SK-N-DZ (cell line): ENCODE measurements around the gene TMC5. TPM values are rescaled to one million over a fixed set of nuclear protein-coding genes. Genes with fewer than 3 reads are reported as not detected.
"Not testable (repeated sequence)": the region's sequence is repeated elsewhere in the genome, so short reads cannot be mapped to it uniquely, and the experiment has no call there.

ENCODE experiments used
- DNase-seq: peaks from one replicate; pipeline ENCODE4 v3.0.0-alpha.2; 2015; ENCODE audit warnings: low spot score
- polyA plus RNA-seq, 2 experiments: library from polyadenylated mRNA; depleted of rRNA; stranded (reverse); fragments of >200 nt; gene quantifications; 2 replicates each; pipeline ENCODE4 v1.2.3, GENCODE V29; 2014

TMC5 gene
- 0.15 and 0.27 TPM in 2 replicates for polyA plus RNA-seq (2014; cell fraction: cytosol; rRNA removed)
- 0.14 and 0.28 TPM in 2 replicates for polyA plus RNA-seq (2014; cell fraction: nucleus; rRNA removed)

DNA sequence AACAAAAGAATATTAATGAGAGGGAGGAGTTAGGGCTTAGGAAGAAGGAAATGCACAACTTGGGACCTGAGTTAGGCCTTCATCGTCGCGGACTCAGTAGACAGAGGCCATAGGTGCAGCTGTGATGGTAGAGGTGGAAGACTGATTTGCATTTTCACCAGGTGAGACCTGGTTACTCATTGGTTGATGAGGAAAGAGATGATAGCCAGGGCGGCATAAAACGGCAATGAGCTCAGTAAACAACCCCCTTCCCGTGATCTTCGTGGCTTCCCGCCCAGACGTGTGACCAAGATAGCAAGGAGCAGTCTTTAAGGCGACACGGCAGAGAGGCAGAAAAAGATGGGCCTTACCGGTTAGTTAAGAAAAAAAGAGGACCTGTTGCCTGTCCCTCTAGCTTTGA is at the start of gene TMC5:
TMC5 (plus strand) TSS at position 244 of the 400 bp plus-strand sequence. CDS start 22,156 bp downstream, outside the sequence.
- no peak for DNase-seq

GRCh38 chr16:19372541-19372940 is 45.1 kb upstream of the TMC5 start:
- not testable (repeated sequence) for DNase-seq

GRCh38 chr16:19374402-19374801 is 43.3 kb upstream of the TMC5 start:
- DNase-seq = no peak

DNA sequence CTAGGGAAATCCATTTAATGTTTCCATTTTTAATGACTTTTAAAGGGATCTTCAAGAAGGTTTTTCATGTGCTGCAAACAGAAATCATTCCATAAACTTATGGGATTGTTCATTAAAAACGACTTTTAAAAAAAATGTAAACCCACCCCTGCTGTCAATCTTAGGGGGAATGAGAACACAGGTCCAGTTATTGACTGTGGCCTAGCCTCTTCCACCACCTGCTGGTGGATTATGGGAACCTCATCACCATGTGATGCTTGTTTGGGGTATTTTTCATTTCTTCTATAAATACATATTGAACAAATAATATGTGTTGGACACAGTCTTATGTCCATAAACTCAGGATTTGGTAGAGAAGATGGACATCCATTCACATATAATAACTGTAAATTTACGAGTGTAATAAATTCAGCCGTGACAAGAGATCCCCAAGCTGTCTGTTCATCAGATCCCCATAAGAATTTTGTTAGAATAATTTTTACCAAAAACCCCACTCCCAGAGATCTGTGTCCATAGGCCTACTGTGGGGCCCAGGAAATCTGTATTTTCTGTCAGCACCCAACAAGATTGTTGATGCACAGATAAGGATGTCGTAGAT is 42.0 kb upstream of the TMC5 start:
- peak; percentile 67 for DNase-seq

DNA sequence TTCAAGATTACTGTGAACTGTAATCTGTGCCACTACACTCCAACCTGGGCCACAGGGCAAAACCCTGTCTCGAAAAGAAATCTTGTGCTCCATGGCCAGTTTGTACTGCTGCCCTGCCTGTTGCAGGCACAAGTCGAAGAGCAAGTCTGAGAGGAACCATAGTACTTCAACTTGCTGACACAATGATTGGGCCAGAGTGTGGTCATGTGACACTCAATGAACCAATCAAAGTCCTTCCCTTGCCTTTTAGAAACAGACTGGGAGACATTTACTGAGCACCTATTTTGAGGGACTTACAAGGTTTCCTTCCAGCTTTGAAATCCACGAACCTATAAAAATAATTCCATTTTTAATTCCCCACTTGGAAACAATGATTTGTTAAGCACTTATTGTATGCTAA is 39.8 kb upstream of the TMC5 start:
- no peak for DNase-seq

GRCh38 chr16:19378511-19378910 is 39.2 kb upstream of the TMC5 start:
- DNase-seq = no peak

GRCh38 chr16:19379838-19380237 is 37.8 kb upstream of the TMC5 start:
- DNase-seq = no peak

DNA sequence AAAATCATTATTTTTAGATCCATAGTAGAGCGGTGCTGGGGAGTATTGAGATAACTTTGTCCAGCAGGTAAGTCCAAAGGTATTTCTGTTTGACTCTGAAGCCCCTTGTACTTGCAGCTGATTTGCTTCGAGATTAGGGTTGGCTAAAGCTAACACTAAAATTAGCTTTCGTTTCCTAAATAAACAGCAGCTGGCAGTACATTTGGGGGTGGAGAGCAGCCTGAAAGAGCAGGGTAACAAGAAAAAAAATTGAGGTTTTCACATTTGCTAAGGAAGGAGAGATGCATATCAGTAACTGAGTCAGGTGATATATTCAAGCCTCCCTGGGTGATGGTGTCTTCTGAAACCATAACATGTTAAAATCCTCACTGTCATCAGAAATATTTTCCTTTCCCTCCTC is 37.4 kb upstream of the TMC5 start:
- DNase-seq = no peak

- DNase-seq = no peak
Observed at GRCh38 chr16:19382084-19382801, 35.4 kb upstream of the TMC5 start.

- DNase-seq = peak; percentile 32
Observed at GRCh38 chr16:19382887-19383816, 34.5 kb upstream of the TMC5 start.

DNA sequence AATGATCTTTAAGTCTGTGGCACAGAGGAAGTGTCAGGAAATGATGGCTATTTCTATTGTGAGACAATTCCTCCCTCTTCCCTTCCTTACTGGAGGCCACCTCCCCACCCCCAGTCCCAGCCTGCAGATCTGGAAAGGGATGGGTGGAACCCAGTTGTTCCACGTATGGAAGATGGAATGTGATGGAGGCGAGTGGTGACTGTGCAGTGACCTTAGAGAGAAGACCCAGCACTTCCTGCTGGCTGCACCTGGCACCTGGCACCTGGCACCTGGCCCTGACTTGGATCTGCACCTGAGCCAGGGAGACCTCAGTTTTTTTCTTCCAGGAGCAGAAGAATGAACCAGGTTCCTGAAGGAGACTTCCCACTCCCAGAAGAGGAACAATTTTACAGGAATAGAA is 33.0 kb upstream of the TMC5 start:
- DNase-seq = no peak

GRCh38 chr16:19386525-19386924 is 31.2 kb upstream of the TMC5 start:
- no peak for DNase-seq

DNA sequence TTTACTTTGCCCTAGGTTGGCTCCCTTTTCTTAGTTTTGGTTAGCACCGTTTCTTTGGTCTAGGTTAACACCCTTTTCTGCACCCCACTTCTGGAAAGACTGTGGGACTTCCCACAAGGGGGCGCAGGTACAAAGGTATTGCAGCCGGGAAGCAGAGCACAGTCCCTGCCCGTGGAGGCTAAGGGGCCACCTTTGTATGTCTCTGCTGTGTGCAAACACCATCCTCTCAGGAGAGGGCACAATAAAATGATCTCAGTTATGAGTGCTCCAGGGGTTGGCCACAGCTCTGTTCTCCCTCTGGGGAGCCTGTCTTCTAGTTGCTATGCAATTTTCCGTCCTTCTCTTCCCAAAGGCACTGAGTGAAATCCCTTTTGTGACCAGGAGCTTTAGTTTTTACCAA is 28.4 kb upstream of the TMC5 start:
- peak; percentile 59 for DNase-seq

DNA sequence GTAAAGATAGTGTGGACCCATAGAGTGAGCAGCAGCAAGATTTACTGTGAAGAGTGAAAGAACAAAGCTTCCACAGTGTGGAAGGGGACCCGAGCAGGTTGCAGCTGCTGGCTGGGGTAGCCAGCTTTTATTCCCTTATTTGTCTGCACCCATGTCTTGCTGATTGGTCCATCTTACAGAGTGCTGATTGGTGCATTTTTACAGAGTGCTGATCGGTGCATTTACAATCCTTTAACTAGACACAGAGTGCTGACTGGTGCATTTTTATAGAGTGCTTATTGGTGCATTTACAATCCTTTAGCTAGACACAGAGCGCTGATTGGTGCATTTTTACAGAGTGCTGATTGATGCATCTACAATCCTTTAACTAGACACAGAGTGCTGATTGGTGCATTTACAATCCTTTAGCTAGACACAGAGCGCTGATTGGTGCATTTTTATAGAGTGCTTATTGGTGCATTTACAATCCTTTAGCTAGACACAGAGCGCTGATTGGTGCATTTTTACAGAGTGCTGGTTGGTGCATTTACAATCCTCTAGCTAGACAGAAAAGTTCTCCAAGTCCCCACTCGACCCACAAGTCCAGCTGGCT is 26.4 kb upstream of the TMC5 start:
- not testable (repeated sequence) for DNase-seq

GRCh38 chr16:19392352-19392751 is 25.3 kb upstream of the TMC5 start:
- DNase-seq = no peak

DNA sequence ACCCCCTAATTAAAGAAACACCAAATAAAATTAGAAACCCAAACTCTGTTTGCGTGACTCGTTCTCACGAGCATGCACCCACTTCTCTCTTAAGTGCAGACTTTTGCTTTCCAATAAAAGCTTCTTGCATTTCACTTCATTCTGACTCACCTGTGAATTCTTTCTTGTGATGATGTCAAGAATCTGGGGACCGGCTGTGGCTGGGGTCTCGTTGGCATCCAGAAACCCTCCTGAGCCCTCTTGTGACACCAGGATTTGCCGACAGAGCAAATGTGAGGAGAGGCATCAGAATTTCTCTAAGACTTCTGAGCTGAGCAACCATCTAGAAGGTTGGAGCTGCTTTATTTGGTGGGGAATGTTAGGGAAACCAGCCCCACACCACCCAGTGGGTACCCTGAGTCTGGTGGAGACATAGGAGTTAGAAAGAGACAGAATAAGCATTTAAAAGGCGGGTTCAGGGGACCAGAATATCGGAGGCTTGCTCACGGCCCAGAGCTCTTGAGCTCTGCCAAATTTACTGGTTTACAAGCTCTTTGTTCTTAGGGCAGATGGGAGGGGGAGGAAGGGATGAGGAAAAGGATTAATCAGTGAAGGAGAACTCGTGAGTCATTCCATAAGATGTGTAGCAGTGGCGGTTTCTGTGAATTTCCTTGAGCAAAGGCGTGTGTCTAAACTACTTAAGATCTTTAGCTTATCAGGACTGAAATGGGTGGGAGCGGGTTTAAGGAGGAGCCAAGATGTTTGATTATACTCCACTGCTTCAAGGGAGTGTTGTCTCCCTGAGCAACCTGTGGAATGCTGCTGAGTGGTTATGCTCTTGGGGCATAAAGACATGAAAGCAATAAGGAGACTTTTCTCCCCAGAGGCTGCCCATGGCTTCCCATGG is 24.2 kb upstream of the TMC5 start:
- no peak for DNase-seq

GRCh38 chr16:19395646-19396267 is 21.9 kb upstream of the TMC5 start:
- DNase-seq = peak; percentile 76

- DNase-seq = no peak
Observed at GRCh38 chr16:19396555-19397011, 21.1 kb upstream of the TMC5 start.

DNA sequence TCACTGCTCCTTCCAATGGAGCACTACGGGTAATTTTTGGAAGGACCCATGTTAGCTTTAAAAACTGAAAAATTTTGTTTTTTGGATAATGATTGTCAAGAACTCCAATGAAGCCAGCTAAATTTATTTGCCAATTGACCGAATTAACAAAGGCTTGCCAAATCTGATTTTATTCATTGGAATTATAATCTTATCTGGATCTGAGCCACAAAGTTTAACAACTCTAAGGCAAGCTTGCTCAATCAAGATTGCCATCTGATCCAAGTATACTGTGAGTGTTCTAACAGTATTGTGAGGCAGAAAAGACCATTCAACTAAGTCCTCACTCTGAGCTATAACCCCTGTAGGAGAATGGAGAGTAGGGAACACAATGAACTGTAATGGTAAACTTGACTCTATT is 20.3 kb upstream of the TMC5 start:
- not testable (repeated sequence) for DNase-seq

DNA sequence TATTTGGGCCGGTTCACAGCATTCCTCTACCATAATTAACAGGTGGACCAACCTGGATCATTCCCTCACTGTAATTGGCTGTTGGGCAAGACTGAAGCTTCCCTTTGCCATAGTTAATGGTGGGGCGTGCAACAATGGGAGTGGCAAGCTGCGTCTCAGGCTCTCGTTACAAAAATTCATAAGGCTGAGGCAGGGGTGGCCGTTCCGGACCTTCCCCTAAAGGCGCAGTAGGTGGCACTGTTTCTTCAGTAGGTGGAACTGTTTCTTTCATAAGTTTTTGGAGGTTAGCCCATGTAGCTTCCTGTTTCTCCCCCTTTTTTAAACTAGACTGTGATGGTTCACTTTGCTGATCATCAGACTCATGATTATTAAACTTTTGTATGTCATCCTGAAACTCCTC is 17.0 kb upstream of the TMC5 start:
- DNase-seq = no peak
